HG02943 (cell line): Measurements from ENCODE around the gene TRIM29.

Source experiments
- ATAC-seq: cut with Tn5 transposase; IDR thresholded peaks from one replicate; pipeline ENCODE4 v1.9.1; 2021; ENCODE audit warnings: mild to moderate bottlenecking, low read depth, moderate library complexity; ENCODE audit not compliant: unreplicated experiment

TRIM29 gene

GRCh38 chr11:120125509-120125908 lies 12.4 kb downstream of the TRIM29 start:
- no peak for ATAC-seq

GRCh38 chr11:120125024-120125423 lies 12.9 kb downstream of the TRIM29 start:
- no peak for ATAC-seq

GRCh38 chr11:120124355-120124754 lies 13.6 kb downstream of the TRIM29 start:
- no peak for ATAC-seq

DNA sequence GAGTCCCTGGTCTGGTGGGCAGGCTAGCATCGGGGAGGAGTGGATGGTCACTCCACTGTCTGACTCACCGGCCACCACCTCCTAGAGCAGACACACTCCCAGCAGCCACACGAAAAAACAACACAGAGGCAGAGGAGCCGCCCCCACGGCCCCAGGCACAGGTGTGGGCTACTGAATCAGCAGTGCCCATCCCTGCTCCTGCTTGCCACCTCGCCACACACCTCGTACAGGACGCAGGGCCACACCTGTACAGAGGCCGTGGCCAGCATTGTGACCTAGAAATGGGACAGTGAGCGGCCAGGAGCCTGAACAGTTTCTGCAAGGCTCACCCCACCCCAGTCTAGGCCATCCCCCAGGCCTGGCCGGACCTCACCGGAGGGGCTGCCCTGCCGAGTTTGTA lies 14.0 kb downstream of the TRIM29 start:
- ATAC-seq: no peak

- ATAC-seq: no peak
These were observed 14.8 kb downstream of the TRIM29 start for GRCh38 chr11:120122924-120123683.

DNA sequence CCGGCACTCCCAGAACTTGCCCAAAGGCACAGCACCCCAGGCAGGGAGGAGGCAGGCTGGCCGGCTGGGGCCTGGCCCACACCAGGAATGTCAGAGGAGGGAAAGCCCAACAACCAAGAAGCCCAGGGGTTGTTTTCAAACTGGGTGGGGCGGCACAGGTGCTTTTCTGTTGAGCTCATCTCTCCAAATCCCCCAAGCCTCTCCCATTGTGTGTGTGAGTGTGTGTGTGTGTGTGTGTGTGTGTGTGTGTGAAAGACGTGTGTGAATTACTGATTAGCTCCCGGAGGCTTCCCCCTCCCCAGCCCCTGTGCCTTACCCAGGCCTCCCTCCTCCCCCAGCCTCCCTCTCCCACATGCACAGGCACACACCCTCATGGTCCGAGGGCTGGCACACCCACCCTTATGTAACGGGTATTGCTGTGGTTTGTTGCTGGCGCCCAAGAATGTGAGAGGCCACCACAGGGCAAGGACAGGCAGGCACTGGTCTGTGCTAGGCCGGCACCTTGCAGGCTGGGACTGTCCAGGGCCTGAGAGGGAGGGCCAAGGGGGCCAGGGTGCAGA lies 15.9 kb downstream of the TRIM29 start:
- ATAC-seq: no peak

DNA sequence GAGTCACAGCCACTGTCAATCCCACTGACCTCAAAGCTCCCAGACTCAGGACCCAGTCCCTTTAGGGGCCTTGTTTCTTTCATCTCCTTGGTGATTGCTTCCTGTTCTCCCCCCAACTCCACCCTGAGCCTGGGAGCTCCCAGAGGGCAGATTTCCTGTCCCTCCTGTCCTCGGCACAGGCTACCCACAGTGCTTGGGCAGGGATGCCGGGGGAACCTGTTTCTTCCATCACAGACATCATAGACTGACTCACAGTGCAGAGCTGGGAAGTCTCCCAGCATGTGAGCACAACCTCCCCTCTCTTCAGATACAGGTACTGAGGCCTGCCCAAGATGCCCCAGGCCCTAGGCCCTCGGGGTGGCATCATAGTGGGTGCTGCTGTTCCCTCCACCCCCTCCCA lies 16.6 kb downstream of the TRIM29 start:
- ATAC-seq: no peak

DNA sequence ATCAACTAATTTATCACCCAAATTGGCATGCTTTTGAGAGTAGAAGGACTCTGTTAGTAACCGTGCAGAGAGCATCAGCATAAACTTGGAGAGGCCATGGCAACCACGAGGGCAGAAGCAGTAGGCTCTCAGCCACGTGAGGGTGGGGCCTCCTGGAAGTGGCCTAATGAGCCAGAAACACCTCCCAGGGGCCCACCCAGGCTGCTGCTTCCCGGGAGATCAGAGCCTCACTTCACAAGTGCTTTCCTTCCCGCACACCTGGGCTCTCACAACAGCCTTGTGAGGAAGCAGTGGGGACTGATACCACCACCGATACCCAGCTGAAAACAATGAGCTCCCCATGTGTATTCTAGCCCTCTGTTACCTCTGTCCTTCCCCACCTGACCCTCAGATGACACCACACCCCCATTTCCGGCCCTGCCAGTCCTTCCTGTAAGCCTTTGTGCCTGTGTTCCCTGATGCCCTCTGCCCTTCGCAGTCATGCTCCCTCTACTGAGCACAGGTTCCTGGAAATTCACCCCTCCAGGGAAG lies 17.0 kb downstream of the TRIM29 start:
- ATAC-seq: no peak

- ATAC-seq: no peak
These were observed 18.8 kb downstream of the TRIM29 start for GRCh38 chr11:120119121-120119520.

DNA sequence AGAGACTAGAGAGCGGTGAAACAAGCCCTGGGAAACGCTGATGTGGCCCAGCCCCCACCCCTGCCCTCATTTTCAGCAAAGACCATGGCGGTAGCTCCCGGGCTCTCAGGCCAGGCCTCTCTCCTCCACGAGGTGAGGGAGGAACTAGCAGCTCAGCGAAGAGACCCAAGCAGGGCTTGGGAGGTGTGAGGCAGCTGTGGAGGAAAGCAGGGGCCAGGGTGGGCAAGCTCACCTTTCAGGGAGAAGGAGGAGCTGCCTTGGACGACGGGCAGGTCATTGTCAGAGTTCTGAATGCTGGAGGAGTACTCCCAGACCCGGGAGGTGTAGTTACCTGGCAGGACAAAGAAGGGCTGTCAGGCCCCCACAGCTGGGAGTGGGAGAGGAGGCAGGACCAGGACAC lies 19.9 kb downstream of the TRIM29 start:
- ATAC-seq: no peak

DNA sequence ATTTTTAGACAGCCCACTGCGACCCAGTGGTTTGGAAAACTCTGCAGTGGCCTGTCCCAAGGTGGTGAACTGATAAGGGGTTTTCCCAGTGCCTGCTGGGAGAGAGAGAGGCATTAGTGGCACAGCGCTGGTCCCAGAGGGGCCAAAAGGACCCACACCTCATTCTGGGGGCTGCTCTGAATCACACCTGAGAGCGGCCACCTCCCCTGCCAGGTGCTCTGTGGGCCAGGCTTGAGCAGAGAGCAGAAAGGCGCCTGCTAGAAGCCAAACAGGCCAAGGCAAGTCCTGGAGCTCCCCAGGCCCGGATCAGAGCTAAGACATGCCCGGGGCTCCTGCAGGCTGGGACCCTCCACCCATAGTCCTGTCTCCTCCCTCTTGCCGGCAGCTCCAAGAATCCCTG lies 20.9 kb downstream of the TRIM29 start:
- ATAC-seq: no peak

DNA sequence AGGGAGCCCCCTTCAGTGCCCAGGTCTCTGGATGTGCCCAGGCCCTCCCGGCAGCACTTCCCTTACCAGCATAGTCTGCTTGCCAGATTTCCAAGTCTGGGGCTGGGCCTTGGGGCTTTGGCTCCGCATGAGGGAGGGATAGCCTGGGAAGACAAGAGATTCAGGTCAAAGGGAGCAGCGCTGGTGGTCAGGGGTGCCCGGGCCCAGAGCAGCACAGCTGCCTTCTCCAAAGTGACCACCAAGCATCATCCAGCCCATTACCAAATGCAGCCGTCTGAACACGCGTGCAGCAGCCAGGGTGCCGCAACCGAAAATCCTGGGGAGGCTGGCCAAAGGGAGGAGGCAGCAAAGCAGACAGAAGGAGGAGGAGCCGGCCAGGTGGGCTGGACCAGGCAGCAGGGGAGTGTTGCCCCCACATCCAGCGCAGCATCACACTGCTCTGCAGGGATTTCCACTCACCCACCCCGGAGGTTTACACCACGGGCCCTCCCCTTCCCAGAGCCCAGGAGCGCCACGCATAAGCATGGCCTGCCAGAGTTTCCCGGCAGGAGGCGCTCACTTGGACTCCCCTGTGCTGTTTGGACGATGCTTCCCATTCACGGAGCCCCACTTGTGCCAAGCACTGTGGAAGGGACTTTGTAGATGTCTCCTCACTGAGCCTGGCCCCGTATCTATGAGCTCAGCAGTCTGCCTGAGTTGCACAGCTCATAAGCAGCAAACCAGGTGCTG lies 22.5 kb downstream of the TRIM29 start:
- ATAC-seq: no peak

GRCh38 chr11:120112174-120112796 lies 25.6 kb downstream of the TRIM29 start:
- ATAC-seq: no peak

DNA sequence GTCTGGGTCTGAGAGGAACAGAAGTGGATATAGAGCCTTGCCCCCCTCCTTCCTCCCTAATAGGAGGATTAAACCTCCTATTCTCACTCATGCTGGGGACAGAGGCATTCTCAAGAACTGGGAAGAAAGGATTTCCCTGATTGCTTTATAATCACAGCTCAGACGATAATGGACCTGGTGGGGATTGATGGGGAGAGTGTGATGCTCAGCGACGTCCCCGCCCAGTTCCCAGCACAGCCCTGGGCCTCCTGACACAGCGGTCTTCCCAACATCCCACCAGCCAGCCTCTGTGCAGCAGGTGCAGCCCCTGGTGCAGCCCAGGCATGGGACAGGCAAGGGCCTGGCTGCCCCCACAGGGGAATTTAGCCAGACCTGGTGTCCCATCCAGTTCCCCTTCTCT lies 28.4 kb downstream of the TRIM29 start:
- no peak for ATAC-seq

DNA sequence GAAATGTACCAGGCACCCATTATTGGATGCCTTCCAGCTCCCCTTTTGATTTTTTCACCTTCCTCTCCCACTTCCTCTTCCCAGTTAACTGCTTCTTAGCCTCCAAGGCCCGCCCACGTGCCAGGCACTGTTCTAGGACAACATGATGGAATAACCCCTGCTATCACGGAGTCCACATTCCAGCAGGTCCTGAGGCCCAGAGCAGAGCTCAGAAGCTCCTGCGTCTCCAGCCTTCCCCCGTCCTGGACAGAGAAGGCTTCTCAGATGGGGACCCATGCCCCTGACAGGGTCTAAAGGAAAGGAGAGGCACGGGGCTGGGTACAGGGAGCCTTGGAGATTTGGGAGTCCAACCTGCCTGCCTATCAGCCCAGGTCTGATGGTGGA lies 29.1 kb downstream of the TRIM29 start:
- ATAC-seq: no peak

- no peak for ATAC-seq
These were observed 29.6 kb downstream of the TRIM29 start for GRCh38 chr11:120108154-120108784.

GRCh38 chr11:120107692-120108091 lies 30.2 kb downstream of the TRIM29 start:
- ATAC-seq: no peak

GRCh38 chr11:120106354-120107150 lies 31.4 kb downstream of the TRIM29 start:
- ATAC-seq: no peak

DNA sequence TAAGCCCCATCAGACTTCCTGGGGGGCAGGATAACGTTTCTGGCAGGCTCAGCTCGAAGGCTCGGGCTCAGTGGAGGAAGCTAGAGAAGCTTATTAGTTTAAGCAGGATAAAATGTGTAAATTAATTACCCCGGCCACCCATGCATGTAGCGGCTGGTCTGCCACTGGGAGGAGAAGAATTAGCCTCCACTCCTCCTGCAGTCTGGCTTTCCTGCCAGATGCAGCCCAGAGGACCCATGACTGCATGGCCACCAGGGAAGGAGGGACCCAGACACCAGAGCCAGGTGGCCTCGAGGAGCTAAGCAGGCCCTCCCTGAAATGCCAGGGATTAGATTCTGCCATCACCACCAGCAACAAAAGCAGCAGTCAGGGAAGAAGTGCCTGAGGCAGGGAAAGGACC lies 32.3 kb downstream of the TRIM29 start:
- ATAC-seq: no peak

DNA sequence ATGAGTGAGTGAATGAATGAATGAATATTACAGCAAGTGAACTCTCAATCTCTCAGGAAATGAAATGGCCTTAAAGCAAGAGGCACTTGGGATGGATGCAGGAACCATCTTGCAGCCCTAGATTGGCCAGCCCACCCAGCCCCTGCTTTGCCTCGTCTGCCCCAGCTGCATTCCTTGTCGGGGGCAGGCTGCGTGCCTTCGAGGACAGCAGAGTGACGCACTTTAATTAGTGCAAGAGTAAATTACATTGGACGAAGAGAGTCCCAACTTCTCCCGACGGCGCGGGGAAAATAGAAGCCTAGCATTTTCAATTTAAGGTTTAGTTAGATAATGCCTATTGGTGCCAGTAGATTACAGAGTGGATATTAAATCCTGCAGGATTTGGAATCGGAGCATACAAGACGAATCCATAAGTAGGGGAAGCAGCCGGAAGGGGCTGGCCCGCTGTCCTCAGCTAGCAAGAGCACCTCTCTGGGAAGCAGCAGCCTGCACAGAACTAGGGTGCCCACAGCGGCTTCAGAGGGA lies 33.8 kb downstream of the TRIM29 start:
- ATAC-seq: no peak
